Measurements from ENCODE around the gene FBXL17.

The FBXL17 gene

DNA sequence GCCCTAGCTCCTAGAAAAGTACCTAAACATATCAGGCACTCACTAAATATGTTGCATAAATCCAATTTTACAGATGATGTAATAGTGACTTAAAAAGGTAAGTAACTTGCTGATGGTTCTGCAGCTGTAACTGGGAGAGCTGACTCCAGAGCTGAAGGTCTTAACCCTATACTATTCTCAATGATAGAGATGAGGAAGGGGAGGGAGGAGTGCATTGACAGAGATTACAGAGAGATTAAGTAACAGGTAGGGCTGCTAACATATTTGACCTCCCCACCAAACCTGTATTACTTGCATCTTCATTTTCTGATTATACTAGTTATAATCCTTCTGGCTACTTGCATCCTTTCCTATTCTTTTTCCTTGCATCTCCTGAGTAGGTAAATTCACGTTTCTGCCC, 455.8 kb downstream of the FBXL17 start:
- in situ Hi-C loops (cut with MboI; ENCODE audit: low sequenced_read_pairs): no loop called here

DNA sequence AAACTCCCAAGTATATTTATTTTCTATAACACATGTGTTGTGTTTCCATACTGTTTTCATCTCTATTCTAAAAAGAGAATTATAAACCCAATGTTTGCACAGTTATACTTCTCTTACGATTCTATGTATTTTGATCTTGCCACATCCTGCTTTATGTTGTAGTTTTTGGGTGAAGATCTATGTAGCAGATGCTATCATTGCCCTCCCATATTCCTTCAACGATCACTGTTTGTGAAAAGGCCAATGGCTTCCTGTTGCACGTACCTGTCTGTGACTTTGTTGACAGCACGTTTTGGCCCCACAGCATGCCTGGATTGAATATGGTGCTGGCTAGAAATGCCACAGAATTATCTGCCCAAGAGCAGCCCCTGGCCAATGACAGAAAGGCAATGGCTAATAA, 456.7 kb downstream of the FBXL17 start:
- in situ Hi-C loops (cut with MboI; ENCODE audit: low sequenced_read_pairs): no loop called here

DNA sequence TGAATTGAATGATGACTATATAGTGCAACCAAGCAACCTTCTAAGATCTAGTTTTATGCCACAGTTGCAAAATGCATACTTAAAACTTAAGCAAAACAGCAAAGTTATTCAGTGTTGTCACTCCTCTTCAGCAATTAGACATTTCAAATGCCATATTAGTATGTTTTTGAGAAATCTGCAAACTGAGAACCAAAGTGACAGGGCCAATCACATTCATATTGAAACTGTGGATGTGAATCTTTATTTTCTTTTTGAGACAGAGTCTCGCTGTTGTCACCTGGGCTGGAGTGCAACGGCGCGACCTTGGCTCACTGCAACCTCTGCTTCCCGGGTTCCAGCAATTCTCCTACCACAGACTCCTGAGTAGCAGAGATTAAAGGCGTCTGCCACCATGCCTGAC, 461.9 kb downstream of the FBXL17 start:
- in situ Hi-C loops (cut with MboI; ENCODE audit: low sequenced_read_pairs): no loop called here

DNA sequence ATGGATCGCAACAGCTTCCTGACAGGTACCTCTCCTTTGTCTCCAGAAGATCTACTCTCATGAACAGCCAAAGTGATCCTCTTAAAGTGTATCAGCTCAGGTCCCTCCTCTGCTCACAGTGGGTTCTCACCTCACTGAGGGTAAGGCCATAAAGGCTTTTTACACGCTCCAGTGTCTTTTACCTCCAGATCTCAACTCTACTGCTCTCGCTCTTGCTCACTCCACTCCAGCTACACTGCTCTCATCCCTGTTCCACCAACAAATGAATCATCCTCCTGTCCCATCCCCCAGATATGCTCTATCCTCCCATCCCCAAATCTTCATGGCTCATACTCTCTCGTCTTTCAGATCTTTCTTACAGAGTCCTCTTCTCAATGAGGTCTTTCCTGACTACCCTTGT, 462.5 kb downstream of the FBXL17 start:
- in situ Hi-C loops (cut with MboI; ENCODE audit: low sequenced_read_pairs): no loop called here

DNA sequence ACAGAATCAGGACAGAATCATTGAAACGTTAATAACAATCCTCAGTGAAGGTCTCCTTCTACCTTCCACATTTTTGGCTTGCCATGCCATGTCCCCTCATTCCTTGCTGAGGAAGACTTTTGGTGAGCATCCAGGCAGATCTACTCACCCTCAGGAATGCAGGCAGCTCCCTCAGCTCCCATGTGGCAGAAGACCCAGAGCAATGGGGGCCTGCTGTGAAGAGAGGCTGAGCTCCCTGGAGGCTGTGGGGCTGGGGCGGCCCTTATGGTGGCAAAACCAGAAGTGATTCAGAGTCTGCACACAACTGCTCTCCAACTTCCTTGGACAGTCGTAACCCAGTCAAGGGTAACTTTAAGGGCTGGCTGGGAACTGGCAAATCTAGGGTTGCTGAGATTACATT, 463.9 kb downstream of the FBXL17 start:
- in situ Hi-C loops (cut with MboI; ENCODE audit: low sequenced_read_pairs): no loop called here

DNA sequence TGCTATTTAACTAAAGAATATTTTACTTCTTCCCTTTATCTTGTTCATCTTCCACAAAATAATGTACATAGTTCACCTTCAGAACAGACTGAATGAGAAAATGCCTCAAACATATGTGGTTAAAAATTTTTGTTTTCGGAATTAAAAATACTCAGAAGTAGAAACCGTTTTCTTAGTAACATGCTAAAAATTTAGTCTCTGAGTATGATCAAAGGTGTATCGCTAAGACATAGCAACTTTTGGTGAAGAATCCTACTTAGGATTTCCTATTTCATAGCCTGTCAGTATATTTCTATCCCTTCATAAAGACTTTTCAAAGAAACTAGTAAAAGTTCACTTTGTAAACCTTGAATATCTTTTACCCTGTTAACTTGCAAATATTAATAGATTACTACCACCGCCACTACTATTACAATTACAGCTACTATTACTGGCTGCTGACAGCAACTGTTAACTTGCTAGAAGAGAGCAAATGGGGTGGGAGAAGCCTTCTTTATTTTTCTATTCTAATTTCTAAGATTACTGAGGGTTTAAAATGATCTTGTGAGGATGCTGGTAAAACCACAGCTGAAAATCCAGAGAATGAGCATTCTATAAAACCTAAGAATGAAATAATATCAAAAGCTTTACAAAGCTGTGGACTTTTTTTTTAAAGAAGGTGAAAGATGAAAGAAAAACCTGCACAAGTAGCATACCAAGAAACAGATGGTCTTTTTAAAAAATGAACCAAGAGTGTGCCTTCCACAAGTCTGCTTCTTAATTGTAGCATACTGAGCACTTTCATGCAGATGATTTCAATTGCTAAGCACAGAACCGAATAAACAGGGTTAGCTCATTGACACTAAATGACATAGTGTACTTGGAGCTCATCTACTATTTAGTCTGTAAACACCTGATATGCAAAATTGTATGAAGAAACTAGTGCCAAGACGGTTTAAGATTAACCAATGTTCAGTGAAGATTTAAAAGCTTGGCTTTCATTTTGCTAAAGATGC, 464.9 kb downstream of the FBXL17 start:
- in situ Hi-C loops (cut with MboI; ENCODE audit: low sequenced_read_pairs): no loop called here

DNA sequence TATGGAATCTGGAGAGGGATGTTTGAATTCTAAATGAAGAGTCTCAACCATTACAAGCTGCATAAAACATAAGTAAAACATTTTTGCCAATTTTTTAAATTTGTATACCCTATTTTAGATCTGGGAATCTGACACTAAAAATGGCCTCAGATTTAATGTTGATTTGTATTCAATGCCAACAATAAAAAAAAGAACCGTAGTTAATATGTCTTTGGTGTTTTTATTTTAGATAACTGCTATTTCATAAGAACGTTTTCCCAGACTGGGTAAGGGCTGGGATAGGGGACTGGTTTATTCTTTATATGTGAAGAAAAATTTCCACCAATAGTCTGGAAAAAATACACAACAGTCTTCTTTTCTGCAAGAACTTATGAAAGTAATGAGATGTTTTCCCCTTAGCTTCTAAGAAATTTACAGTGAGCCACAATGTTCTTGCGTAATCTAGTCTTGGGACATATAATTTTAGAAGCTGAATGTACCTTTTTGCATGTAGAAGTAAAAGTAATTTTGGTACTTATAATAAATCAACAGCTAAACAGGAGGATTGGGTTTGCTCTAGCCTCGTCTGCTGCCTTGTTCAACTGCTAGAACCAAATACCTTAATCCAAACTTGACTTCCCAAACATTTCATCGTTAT, 466.6 kb downstream of the FBXL17 start:
- in situ Hi-C loops (cut with MboI; ENCODE audit: low sequenced_read_pairs): no loop called here

DNA sequence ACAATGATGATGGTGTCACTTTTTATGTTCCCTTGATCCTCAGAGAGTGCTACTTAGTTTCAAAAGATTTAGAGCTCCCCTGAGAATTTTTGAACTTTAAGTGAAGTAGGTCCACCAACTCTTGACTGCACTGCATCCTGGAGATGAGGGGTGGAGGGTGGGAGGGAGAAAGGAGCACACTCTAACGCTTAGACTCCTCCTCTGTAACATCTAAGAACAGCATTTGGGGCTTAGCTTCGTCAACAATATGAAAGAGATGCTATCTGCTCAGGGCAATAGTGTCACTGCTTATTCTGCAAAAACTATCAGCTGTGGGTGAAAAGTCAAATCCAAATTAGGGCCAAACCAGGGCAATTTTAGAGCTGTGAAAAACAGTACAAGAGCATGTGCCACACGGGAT, 468.4 kb downstream of the FBXL17 start:
- in situ Hi-C loops (cut with MboI; ENCODE audit: low sequenced_read_pairs): no loop called here

DNA sequence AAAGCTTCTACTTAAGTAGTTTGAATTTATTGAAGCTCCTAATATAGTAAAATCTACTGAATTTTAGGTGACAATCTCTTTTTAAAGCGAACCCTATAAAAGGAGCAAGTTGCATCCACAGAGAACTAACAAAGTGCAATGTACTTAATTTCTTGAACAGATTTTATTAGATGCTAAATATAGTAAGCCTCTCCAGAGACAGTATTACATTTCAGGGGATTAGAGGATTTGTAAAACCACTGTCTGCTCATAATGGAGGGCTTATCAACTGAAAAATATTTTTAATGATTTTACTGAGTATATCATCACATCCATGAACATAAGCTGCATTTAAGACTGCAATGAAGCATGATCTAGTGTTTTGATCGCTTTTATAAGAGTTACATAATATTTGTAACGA, 481.2 kb downstream of the FBXL17 start:
- in situ Hi-C loops (cut with MboI; ENCODE audit: low sequenced_read_pairs): no loop called here

DNA sequence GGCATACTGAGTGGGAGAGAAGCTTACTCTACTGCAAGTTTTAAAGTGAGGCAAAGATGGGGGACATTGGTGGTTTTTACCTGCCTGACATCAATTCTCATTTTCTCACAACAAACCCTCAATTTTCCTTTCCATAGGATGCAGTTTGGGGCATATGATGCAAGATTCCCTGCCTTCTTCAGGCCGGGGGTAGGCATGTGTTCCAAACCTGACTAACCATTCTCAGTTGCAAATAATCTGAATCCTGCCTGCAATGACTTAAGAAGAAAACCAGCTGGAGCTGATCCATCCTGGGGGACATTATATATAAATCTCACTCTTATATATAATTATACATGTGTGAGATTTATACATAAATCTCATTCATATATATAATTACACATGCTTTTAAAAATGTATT, 487.5 kb downstream of the FBXL17 start:
- in situ Hi-C loops (cut with MboI; ENCODE audit: low sequenced_read_pairs): no loop called here

DNA sequence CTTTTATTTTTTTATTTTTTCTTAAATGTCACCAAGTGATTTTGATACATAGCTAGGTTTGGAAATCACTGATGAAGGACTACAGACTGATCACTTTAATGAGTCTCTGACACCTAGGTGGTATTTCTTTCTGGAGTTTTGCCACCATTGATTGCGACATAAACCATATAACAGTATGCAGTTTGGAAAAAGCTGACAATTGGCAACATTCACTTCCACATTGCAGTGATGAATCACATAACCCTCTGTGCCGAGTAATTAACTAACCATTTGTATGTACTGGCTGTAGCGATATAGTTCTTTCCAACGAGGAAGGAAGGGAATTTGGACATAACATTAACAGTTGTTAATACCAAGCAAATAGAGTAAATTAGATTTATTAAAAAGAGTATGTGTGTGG, 488.3 kb downstream of the FBXL17 start:
- in situ Hi-C loops (cut with MboI; ENCODE audit: low sequenced_read_pairs): no loop called here

DNA sequence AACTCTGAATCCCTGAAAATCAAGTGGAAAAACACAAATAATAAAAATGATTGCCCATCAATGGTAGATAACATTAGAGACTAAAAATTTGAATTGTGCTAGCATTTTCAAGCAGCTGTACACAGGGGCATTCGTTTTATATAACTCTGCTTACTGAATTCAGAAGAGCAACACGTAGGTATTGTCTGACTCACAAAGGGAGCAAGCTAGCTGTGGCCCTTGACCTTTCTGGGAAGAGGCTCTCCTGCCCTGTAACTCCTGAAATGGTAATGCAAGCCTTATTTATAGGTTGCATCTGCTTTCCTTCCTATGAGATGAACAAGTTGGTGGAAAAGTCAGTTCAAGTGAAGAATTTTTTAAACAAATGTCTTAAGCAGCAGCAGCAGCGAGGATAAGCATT, 492.5 kb downstream of the FBXL17 start:
- in situ Hi-C loops (cut with MboI; ENCODE audit: low sequenced_read_pairs): no loop called here

DNA sequence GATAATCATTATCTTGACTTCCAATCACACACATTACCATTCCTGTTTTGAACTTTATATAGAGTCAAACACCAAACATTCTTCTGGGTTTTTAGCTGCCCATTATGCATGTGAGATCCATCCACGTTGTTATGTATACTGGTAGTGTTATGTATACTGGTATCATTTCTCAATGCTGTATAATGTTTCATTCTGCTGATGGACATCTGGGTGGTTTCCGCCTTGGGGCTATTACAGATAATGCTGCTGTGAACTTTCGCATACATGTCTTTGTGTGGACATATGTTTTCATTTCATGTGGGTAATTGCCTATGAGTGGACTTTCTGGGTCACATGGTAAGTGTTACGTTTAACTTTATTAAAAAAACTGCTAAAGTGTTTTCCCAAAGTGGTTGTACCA, 493.4 kb downstream of the FBXL17 start:
- in situ Hi-C loops (cut with MboI; ENCODE audit: low sequenced_read_pairs): no loop called here

DNA sequence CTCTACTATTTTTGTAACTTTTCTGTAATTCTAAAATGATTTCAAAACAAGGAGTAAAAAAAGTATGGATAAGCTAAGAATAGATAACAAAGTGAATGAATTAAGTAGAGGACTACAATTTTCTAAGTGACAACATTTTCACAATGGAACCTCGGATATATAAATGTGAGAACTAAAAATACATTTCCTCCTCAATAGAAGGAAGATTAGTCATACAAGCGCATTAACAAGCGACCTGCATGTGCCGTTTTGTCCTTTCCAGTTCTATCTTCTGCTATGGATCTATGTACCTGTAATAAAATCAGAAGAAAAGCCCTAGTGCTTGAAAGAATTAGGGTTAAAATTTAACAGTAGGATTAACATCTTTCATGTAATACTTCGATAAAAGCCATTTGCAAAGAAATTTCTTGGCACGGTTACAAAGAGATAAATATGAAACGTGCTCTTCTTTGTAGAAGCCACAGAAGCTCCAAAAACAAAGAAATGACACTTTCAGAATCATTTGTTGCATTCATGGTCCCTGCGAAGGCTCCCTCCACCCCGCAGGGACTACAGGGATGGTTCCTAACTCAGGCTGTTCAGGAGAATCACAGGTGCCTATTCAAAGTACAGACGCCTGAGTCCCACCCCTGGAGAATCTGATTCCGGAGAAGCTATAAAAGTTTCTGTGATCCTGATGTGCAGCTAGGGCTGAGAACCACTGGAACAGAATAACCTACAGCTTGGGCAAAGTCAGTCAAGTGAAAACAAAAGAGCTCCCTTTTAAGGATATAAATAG, 494.5 kb downstream of the FBXL17 start:
- in situ Hi-C loops (cut with MboI; ENCODE audit: low sequenced_read_pairs): no loop called here

DNA sequence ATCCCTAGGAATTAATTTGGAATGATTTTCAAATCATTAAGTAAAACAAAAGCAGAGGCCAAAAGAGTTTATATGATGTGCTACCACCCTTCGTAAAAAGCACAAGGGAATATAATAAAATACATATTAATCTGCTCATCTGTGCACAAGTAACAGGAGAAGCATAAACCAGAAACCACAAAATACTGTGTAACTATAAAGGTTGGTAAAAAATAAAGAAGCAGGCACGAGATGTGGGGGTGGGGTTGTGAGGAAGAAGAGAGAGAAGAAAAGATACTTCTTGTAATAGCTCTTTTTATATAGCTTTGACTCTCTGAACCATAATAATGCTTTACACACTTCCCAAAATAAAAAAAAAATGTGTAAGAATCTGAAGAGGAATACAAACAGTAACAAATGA, 496.3 kb downstream of the FBXL17 start:
- in situ Hi-C loops (cut with MboI; ENCODE audit: low sequenced_read_pairs): no loop called here

DNA sequence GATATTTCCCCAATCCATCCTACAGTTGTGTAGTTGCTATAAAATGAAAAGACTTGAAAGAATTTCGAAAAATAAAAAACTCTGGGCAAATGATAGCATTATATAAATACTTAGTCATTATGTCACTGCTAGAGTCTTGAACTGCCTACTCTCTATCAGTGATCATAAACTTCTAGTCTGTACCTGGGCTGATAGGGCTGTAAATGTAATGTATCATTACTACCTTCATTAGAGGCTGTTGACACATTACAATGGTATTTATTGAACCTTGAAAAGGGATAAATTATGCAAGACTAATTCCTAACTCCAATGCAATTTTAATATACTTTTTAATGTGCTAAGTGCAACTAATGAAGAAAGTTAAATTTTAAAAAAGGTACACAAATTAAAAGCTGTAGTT, 497.0 kb downstream of the FBXL17 start:
- in situ Hi-C loops (cut with MboI; ENCODE audit: low sequenced_read_pairs): no loop called here

DNA sequence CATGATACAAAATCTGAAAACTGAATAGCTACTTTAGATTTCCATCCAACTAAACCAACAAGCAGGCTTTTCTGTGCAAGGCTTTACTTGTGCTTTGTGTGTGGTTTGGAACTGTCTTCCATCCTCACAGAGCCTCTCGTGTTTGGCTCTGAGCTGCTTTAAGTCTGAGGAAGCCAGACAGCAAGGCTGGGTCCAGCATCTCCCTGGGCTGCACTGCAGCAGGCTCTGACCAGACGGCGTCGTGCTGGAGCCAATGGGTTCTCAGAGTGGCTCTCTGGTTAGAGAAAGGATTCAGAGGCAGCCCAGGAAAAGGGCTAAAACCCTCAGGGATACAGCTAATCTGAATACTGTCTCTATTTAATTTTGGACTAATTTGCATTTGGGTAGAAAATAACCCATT, 503.2 kb downstream of the FBXL17 start:
- in situ Hi-C loops (cut with MboI; ENCODE audit: low sequenced_read_pairs): no loop called here

DNA sequence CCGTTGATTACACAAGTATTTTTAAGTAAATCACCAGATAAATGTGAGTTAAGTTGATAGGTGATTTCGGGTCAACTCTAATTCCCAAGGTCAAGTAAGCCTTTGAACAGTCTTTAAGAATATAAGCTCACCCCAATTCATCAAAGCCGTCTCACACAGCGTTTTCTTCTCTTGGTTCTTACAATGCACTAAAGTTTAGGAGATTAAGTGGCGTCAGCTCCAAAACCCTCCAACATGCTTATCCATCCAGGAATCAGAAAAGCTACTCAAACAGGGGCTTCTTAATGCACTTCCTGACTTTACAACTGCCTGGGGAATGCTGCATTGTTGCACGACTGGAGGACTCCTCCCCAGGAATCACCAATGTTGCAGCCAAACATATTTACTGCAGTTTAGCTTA, 505.0 kb downstream of the FBXL17 start:
- in situ Hi-C loops (cut with MboI; ENCODE audit: low sequenced_read_pairs): no loop called here

DNA sequence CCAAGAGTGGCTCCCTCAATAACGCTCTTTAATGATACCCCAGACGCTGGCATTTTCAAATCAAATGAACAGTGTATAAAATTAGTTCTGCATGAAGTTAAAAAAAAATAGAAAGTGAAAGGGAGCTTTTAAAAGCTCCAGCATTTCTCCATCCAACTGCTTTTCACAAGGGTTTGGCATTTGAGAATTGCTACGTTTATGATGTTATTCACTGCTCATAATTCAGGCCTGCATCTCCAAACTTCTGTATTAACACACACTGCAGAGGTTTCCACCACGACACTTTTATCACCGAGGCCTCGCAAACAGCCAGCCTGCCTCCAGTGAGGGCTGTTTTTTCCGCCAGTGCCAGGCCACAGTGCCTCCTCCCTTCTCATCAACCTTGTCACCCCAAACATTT, 505.6 kb downstream of the FBXL17 start:
- in situ Hi-C loops (cut with MboI; ENCODE audit: low sequenced_read_pairs): no loop called here

DNA sequence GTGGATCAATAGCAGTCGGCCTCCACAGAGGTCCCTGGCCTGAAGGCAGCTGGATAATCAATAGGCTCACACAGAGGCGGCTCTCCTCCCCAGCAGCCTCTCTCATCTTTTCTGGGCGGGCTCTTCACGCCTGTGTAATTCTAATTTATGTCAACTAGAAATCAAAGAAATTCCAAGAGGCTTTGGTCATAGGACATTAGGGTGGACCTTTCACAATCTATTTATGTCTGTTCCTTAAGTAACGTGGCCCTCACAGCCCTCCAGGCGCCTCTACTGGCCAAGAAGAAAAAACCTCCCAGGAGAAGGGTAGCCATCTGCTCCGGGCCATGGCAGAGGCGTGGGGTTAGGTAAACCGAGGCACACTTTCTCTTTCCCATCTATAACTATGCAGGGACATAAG, 506.1 kb downstream of the FBXL17 start:
- in situ Hi-C loops (cut with MboI; ENCODE audit: low sequenced_read_pairs): no loop called here

DNA sequence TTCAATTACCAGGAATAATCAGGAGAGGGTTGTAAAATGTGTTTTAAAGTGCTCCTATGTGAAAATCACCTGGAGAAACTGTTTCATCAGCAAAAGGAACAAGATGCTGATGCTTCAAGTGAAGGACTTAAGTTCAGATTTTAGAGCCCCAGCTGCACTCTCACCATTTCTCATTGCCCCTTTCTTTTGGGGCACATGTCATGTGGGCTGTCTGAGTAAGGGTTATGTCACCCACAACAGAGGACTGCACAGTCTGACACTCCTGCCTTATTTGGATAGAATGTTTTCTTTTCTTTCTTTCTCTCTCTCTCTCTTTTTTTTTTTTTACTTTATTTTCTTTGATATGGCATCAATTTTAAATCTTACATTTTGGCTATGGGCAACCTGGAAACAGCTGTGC, 507.1 kb downstream of the FBXL17 start:
- in situ Hi-C loops (cut with MboI; ENCODE audit: low sequenced_read_pairs): no loop called here

DNA sequence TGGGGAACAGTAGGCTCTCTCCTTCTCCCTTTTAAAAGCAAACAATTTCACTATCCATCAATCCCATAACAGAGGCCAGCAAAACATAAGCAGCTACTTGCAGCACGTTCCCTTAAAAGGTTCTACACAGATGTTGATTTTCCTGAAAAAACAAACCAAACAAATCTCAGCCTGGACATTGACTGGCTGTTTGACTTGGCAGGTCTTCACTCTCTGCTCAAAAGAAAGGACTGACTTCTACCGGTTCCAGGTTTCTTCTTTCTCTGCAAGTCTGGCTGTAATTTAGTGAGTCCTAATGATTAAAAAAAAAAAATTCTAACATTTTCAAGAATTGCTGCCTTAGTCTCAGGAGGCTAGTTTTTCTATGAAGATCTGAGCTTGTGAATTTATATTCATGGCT, 508.0 kb downstream of the FBXL17 start:
- in situ Hi-C loops (cut with MboI; ENCODE audit: low sequenced_read_pairs): no loop called here
